ENCODE data around the gene TENM4. TPM values are rescaled to one million over a fixed set of nuclear protein-coding genes. Genes with fewer than 3 reads are reported as not detected.

TENM4 gene
- total and polyA plus RNA-seq, 4 donors, result 0.02 to 0.33 (median 0.14) TPM

GRCh38 chr11:78764946-78765345, 675.9 kb downstream of the TENM4 start:
- DNase-seq (ENCODE audit: low spot score), result no peak
- Histone ChIP-seq H3K27ac (ENCODE audit: low read depth in 1 of 2, low read length in 2 of 2) (no peak overlapping the region), H3K36me3 (ENCODE audit: control insufficient read depth in 4 of 4, insufficient read depth in 3 of 4, low read depth in 1 of 4, low read length in 3 of 4) (no peaks in the 10 kb centered on the region), H3K9ac (ENCODE audit: low read depth in 1 of 2, low read length in 2 of 2) (no peak overlapping the region), H3K27me3 (ENCODE audit: control insufficient read depth in 4 of 4, insufficient read depth in 4 of 4, low read length in 3 of 4) (no peaks in the 10 kb centered on the region), H3K9me3 (ENCODE audit: control insufficient read depth in 4 of 4, low read length in 3 of 4) (no peaks in the 10 kb centered on the region), H3K4me3 (ENCODE audit: low read depth in 1 of 3, low read length in 3 of 3) (no peak overlapping the region), H3K4me1 (ENCODE audit: control insufficient read depth in 4 of 4, insufficient read depth in 4 of 4, low read length in 3 of 4) (no peaks in the 10 kb centered on the region)
- 69% methylated on average over 4 of the region's 4 CpGs for WGBS
- TF ChIP-seq NR2F2 (IDR thresholded peaks at IDR 0.05), result no peak
- no peak for TF ChIP-seq EGR1 (IDR thresholded peaks at IDR 0.05; ENCODE audit: low read depth in 2 of 2)
- no peak for TF ChIP-seq GABPA (IDR thresholded peaks at IDR 0.05 in 1 of 2, conservative IDR thresholded peaks at IDR 0.05 in 1 of 2)
- TF ChIP-seq CTCF (IDR thresholded peaks at IDR 0.05; ENCODE audit: low read depth, low read length, missing input control), result no peak
- TF ChIP-seq, protein P1, sequence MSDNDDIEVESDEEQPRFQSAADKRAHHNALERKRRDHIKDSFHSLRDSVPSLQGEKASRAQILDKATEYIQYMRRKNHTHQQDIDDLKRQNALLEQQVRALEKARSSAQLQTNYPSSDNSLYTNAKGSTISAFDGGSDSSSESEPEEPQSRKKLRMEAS (IDR thresholded peaks at IDR 0.05), result no peak
- TF ChIP-seq REST (IDR thresholded peaks at IDR 0.05), result no peak
- TF ChIP-seq YY1 (IDR thresholded peaks at IDR 0.05), result no peak
- TF ChIP-seq, protein P2, sequence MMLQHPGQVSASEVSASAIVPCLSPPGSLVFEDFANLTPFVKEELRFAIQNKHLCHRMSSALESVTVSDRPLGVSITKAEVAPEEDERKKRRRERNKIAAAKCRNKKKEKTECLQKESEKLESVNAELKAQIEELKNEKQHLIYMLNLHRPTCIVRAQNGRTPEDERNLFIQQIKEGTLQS (IDR thresholded peaks at IDR 0.05), result no peak
- TF ChIP-seq SP1 (IDR thresholded peaks at IDR 0.05), result no peak
- TF ChIP-seq JUND (IDR thresholded peaks at IDR 0.05), result no peak

DNA sequence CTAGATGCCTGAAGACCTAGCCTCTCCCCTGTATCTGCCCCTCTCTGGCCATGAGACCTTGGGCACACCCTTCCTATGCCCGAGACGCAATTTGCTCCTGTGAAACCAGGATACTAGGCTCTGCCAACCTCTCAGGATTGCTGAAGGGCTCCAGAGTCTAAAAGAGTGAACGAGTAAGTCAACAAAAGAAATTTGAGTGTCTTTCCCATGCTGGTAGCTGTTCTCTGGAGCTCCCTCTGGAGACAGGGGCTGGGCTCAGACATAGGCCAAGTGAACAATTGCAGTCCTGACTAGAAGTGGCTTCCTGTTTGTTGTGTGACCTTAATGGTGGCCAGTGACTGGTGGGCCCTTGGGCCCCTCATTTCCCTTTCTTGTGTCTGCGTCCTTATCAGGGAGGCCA, 677.2 kb downstream of the TENM4 start:
- DNase-seq (ENCODE audit: low spot score), result no peak
- H3K4me1 ChIP-seq (ENCODE audit: control insufficient read depth in 4 of 4, insufficient read depth in 4 of 4, low read length in 3 of 4), result no peaks in the 10 kb centered on the region
- no peak overlapping the region for H3K9ac ChIP-seq (ENCODE audit: low read depth in 1 of 2, low read length in 2 of 2)
- 92% methylated on average over 4 of the region's 4 CpGs for WGBS
- no peak overlapping the region for H3K27ac ChIP-seq (ENCODE audit: low read depth in 1 of 2, low read length in 2 of 2)
- H3K9me3 ChIP-seq (ENCODE audit: control insufficient read depth in 4 of 4, low read length in 3 of 4), result no peaks in the 10 kb centered on the region
- no peaks in the 10 kb centered on the region for H3K27me3 ChIP-seq (ENCODE audit: control insufficient read depth in 4 of 4, insufficient read depth in 4 of 4, low read length in 3 of 4)
- H3K4me3 ChIP-seq (ENCODE audit: low read depth in 1 of 3, low read length in 3 of 3), result no peak overlapping the region
- no peaks in the 10 kb centered on the region for H3K36me3 ChIP-seq (ENCODE audit: control insufficient read depth in 4 of 4, insufficient read depth in 3 of 4, low read depth in 1 of 4, low read length in 3 of 4)
- TF ChIP-seq RAD21 (IDR thresholded peaks at IDR 0.05) (no peak), CTCF (IDR thresholded peaks at IDR 0.05; ENCODE audit: low read depth, low read length, missing input control) (no peak), RXRA (IDR thresholded peaks at IDR 0.05) (no peak), NR2F2 (IDR thresholded peaks at IDR 0.05) (no peak), GABPA (IDR thresholded peaks at IDR 0.05 in 1 of 2, conservative IDR thresholded peaks at IDR 0.05 in 1 of 2) (no peak), YY1 (IDR thresholded peaks at IDR 0.05) (no peak), REST (IDR thresholded peaks at IDR 0.05) (no peak), JUND (IDR thresholded peaks at IDR 0.05) (no peak)
- TF ChIP-seq, protein P2 (IDR thresholded peaks at IDR 0.05), result no peak
